RWPE1 (cell line): ENCODE data around the gene CCND3.

ENCODE experiments used
- CTCF ChIA-PET: fragments of 350-600 bp; sonication (Branson Sonifier 250); formaldehyde crosslinking; extraction: SDS; loops from one replicate; lab custom pipeline; 2021; lab: Yijun Ruan, JAX
- POLR2A ChIA-PET: fragments of 400-600 bp; formaldehyde crosslinking; extraction: SDS; loops from one replicate; lab custom pipeline; 2020; ENCODE audit warnings: antibody characterized with exemption; ENCODE audit not compliant: low non-redundant PET; lab: Yijun Ruan, JAX
- DNase-seq: peaks from one replicate; pipeline ENCODE4 v3.0.0; 2012; ENCODE audit warnings: low spot score
- H3K27ac ChIP-seq: fragments of 450-650 bp; 2 replicates; pipeline ENCODE4 v1.5.1; 2017
- CTCF ChIP-seq: fragments of 450-650 bp; conservative IDR thresholded peaks from 2 replicates; pipeline ENCODE4 v1.5.1; 2017; ENCODE audit warnings: low read depth, mild to moderate bottlenecking

CCND3 gene

GRCh38 chr6:41895300-41896233 is 46.0 kb downstream of the CCND3 start, which contains the start of gene USP49:
USP49 (minus strand) TSS chr6:41895375; CDS start chr6:41806983, 88,392 bp downstream.
- peak; percentile 86 for DNase-seq
- TF ChIP-seq CTCF: no peak
- CTCF ChIA-PET: interaction anchor here (1.2 kb wide), 1 partner anchor 149 kb away, joined by 4 read pairs; no protein-coding TSS in a partner anchor
- H3K27ac ChIP-seq: peak within 1 kb of the TSS; percentile 80
- POLR2A ChIA-PET: interaction anchor here (0.6 kb wide), 1 partner anchor 36 kb away, joined by 3 read pairs; no protein-coding TSS in a partner anchor

GRCh38 chr6:41894366-41895299 is 47.0 kb downstream of the CCND3 start:
- peak; percentile 8 for DNase-seq
- ChIA-PET POLR2A (interaction anchor here (0.6 kb wide), 1 partner anchor 37 kb away, joined by 3 read pairs; no protein-coding TSS in a partner anchor), CTCF (interaction anchor here (1.2 kb wide), 1 partner anchor 150 kb away, joined by 4 read pairs; no protein-coding TSS in a partner anchor)
- TF ChIP-seq CTCF: no peak
- H3K27ac ChIP-seq: peak overlapping the region; percentile 80

- POLR2A ChIA-PET: interaction anchor here (0.7 kb wide), 1 partner anchor 139 kb away, joined by 4 read pairs; no protein-coding TSS in a partner anchor
- no peak for TF ChIP-seq CTCF
- H3K27ac ChIP-seq: no peak overlapping the region
- DNase-seq: no peak
- CTCF ChIA-PET: no interaction called here
These were observed 48.6 kb downstream of the CCND3 start for GRCh38 chr6:41892921-41893564.

- DNase-seq: no peak
- CTCF ChIA-PET: interaction anchor here (0.8 to 1.0 kb wide), 2 partner anchors 10 to 34 kb away, joined by 5 to 6 read pairs; partner anchors contain the start of genes BYSL and MED20
- POLR2A ChIA-PET: interaction anchor here (1.0 kb wide), 1 partner anchor 34 kb away, joined by 3 read pairs; the partner anchor contains the start of genes BYSL and MED20
- no peak for TF ChIP-seq CTCF
- no peak overlapping the region for H3K27ac ChIP-seq
These were observed 54.3 kb downstream of the CCND3 start for GRCh38 chr6:41887331-41887751.

- CTCF ChIA-PET: no interaction called here
- TF ChIP-seq CTCF: no peak
- no peak for DNase-seq
- no peak overlapping the region for H3K27ac ChIP-seq
- POLR2A ChIA-PET: no interaction called here
These were observed 55.7 kb downstream of the CCND3 start for GRCh38 chr6:41885930-41886329.
